ENCODE results near the gene RAB26.
"Not testable (repeated sequence)": the region's sequence is repeated elsewhere in the genome, so short reads cannot be mapped to it uniquely, and the experiment has no call there.

DNA sequence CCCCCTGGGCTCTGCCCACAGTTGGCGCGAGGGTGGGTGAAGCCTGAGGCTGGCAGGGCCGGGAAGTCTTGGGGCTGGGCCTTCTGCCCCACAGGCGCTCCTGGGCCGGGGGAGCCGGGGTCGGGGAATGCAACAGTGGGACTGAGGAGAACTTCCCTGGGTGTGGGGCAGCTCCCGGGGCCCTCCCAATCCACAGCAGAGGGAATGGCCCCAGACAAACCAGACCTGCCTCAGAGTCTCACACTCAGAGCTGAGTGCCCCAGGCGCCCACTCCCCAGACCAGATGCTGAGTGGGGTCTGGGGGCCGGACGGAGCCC, 24.1 kb upstream of the RAB26 start:
- not testable (repeated sequence) for TF ChIP-seq EZH2 (IDR thresholded peaks at IDR 0.05; ENCODE audit: insufficient read depth, poor library complexity, severe bottlenecking); EZH2phosphoT487 (IDR thresholded peaks at IDR 0.05; ENCODE audit: insufficient read depth, low read depth)
